ENCODE data around the gene FXYD3. TPM values are rescaled to one million over a fixed set of nuclear protein-coding genes. Genes with fewer than 3 reads are reported as not detected.
A peak's percentile ranks its signal among the peaks of the same experiment; 100 is the strongest.
"Not testable (repeated sequence)": the region's sequence is repeated elsewhere in the genome, so short reads cannot be mapped to it uniquely, and the experiment has no call there.

FXYD3 gene
- total RNA-seq, 6 donors from 2014 or later: 94.3 to 236 (median 195) TPM

GRCh38 chr19:35127871-35128270, 12.2 kb downstream of the FXYD3 start:
- ATAC-seq (ENCODE audit: low FRiP score in 2 of 2) (no peak), DNase-seq (no peak)
- Histone ChIP-seq H3K9me3 (no peaks in the 10 kb centered on the region), H3K4me1 (peaks cover 17 to 24% (median 21%) of the 10 kb centered on the region in 4 donors), H3K4me3 (no peak overlapping the region), H3K27me3 (no peaks in the 10 kb centered on the region), H3K36me3 (no peaks in the 10 kb centered on the region), H3K27ac (no peak overlapping the region)
- WGBS, 2 donors: 85 to 91% methylated on average over 3 to 7 of the region's 7 CpGs
- TF ChIP-seq, protein P1, sequence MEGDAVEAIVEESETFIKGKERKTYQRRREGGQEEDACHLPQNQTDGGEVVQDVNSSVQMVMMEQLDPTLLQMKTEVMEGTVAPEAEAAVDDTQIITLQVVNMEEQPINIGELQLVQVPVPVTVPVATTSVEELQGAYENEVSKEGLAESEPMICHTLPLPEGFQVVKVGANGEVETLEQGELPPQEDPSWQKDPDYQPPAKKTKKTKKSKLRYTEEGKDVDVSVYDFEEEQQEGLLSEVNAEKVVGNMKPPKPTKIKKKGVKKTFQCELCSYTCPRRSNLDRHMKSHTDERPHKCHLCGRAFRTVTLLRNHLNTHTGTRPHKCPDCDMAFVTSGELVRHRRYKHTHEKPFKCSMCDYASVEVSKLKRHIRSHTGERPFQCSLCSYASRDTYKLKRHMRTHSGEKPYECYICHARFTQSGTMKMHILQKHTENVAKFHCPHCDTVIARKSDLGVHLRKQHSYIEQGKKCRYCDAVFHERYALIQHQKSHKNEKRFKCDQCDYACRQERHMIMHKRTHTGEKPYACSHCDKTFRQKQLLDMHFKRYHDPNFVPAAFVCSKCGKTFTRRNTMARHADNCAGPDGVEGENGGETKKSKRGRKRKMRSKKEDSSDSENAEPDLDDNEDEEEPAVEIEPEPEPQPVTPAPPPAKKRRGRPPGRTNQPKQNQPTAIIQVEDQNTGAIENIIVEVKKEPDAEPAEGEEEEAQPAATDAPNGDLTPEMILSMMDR (IDR thresholded peaks at IDR 0.05): no peak

- Histone ChIP-seq H3K4me1 (peaks cover 11 to 18% (median 15%) of the 10 kb centered on the region in 4 donors), H3K9me3 (no peaks in the 10 kb centered on the region), H3K4me3 (no peak overlapping the region), H3K27ac (no peak overlapping the region), H3K27me3 (no peaks in the 10 kb centered on the region), H3K36me3 (no peaks in the 10 kb centered on the region)
- ATAC-seq (ENCODE audit: low FRiP score in 2 of 2): no peak
- no peak for TF ChIP-seq EP300 (IDR thresholded peaks at IDR 0.05)
- TF ChIP-seq POLR2AphosphoS5 (IDR thresholded peaks at IDR 0.05): no peak
- TF ChIP-seq POLR2A (IDR thresholded peaks at IDR 0.05): no peak
- TF ChIP-seq, protein P1 (IDR thresholded peaks at IDR 0.05): no peak
- DNase-seq: no peak
- WGBS, 2 donors: 90 to 94% methylated on average over 9 of the region's 9 CpGs
These were observed 12.9 kb downstream of the FXYD3 start for GRCh38 chr19:35128398-35129057.

DNA sequence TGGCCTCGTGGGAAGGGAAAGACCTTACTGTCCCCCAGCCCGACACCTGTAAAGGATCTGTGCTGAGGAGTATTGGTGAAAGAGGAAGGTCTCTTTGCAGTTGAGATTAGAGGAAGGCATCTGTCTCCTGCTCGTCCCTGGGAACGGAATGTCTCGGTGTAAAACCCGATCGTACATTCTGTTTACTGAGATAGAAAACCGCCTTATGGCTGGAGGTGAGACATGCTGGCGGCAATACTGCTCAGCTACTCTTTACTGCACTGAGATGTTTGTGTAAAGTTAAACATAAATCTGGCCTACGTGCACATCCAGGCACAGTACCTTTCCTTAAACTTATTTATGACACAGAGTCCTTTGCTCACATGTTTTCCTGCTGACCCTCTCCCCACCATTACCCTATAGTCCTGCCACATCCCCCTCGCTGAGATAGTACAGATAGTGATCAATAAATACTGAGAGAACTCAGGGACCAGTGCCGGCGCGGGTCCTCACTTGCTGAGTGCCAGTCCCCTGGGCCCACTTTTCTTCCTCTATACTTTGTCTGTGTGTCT, 14.2 kb downstream of the FXYD3 start:
- H3K4me1 ChIP-seq; ATAC-seq (ENCODE audit: low FRiP score in 2 of 2); H3K27ac ChIP-seq; H3K27me3 ChIP-seq; H3K4me3 ChIP-seq; H3K36me3 ChIP-seq; DNase-seq; H3K9me3 ChIP-seq: not testable (repeated sequence)
- 64 to 69% methylated on average over 14 of the region's 14 CpGs for WGBS, 2 donors

- ATAC-seq (ENCODE audit: low FRiP score in 2 of 2): no peak
- H3K27me3 ChIP-seq: no peaks in the 10 kb centered on the region
- no peak for TF ChIP-seq POLR2A (IDR thresholded peaks at IDR 0.05)
- TF ChIP-seq POLR2AphosphoS5 (IDR thresholded peaks at IDR 0.05): no peak
- TF ChIP-seq, protein P1 (IDR thresholded peaks at IDR 0.05): no peak
- TF ChIP-seq EP300 (IDR thresholded peaks at IDR 0.05): no peak
- WGBS, 2 donors: 65 to 69% methylated on average over 11 to 26 of the region's 31 CpGs
- no peaks in the 10 kb centered on the region for H3K36me3 ChIP-seq
- DNase-seq: peak in 1 of 2 donors; percentile 81
- no peaks in the 10 kb centered on the region for H3K9me3 ChIP-seq
- H3K4me3 ChIP-seq: no peak overlapping the region
- H3K4me1 ChIP-seq: peaks cover 0 to 8% (median 5%) of the 10 kb centered on the region in 4 donors
- no peak overlapping the region for H3K27ac ChIP-seq
These were observed 15.4 kb downstream of the FXYD3 start for GRCh38 chr19:35130761-35131720.

GRCh38 chr19:35132254-35132653, 16.6 kb downstream of the FXYD3 start:
- H3K27ac ChIP-seq: no peak overlapping the region
- H3K4me1 ChIP-seq: peaks cover 0 to 9% (median 6%) of the 10 kb centered on the region in 4 donors
- ATAC-seq (ENCODE audit: low FRiP score in 2 of 2): no peak
- no peaks in the 10 kb centered on the region for H3K27me3 ChIP-seq
- TF ChIP-seq POLR2A (IDR thresholded peaks at IDR 0.05) (no peak), POLR2AphosphoS5 (IDR thresholded peaks at IDR 0.05) (no peak), EP300 (IDR thresholded peaks at IDR 0.05) (no peak)
- TF ChIP-seq, protein P1 (IDR thresholded peaks at IDR 0.05): no peak
- no peak overlapping the region for H3K4me3 ChIP-seq
- DNase-seq: no peak
- no peaks in the 10 kb centered on the region for H3K9me3 ChIP-seq
- no peaks in the 10 kb centered on the region for H3K36me3 ChIP-seq
